GM18861 (cell line): Measurements from ENCODE around the gene ANKLE1.
"Not testable (repeated sequence)": the region's sequence is repeated elsewhere in the genome, so short reads cannot be mapped to it uniquely, and the experiment has no call there.

Experiments
- ATAC-seq: cut with Tn5 transposase; IDR thresholded peaks from one replicate; pipeline ENCODE4 v1.9.1; 2021; ENCODE audit not compliant: unreplicated experiment

Gene ANKLE1

GRCh38 chr19:17246681-17247425, 34.8 kb upstream of the ANKLE1 start:
- ATAC-seq = no peak

GRCh38 chr19:17248011-17248776, 33.5 kb upstream of the ANKLE1 start:
- ATAC-seq = no peak

DNA sequence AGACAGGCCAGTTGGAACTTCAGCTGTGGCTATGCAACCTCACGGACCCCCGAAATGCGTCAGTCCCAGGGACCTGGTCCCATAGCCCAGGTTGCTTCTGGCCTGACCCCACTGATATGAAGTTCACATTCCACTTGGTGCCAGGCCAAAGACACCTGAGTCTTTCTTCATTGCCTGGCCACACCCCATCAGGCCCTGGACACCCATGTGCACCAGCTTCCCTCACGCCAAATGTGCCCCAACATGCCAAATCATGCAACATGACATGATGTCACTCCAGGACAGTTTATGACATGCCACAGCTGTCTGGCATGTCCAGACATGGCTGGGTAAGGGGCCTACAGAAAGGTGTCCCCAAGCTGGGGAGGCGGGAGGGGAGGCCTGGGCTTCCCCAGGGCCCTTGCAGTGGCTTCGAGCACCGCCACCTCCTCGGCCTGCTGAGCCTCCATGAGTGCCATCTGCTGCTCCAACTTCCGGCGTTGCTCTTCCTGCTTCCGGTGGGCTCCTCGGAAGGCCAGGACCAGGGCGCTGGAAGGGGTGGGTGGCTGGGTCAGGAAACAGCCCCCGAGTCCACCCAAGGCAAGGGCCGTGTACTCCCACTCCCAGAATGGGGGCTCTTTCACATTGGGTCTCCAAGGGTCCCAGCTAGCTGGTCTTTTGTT, 31.7 kb upstream of the ANKLE1 start:
- ATAC-seq = no peak

DNA sequence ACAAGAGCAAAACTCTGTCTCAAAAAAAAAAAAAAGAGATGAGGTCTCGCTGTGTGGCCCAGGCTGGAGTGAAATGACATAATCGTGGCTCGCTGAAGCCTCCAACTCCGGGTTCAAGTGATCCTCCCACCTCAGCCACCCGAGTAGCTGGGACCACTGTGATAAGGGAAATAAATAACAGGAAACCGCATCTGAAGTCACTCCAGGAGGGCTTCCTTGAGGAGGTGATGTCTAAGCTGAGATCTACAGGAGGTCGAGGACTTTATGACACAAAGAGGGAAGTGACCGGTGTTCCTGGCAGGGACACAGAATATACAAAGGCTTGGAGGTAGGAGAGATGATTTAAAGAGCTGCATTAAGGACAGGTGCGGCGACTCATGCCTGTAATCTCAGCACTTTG, 27.1 kb upstream of the ANKLE1 start:
- no peak for ATAC-seq

DNA sequence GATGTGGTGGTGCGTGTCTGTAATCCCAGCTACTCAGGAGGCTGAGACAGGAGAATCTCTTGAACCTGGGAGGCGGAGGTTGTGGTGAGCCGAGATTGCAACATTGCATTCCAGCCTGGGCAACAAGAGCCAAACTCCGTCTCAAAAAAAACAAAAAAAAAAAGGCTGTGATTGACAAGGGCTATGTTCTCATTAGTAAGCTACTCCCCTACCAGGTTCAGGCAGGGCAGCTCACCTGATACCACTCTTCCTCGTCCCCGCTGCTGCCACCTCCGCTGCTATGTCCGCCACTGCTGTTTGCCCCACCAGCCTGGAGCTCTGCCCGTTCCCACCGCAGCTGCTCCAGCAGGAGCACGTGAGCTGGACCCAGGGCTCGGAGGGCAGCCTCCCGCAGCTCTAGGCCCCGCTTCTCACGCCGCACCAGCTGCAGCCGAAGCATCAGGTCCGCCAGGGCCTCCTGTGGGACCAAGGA, 26.5 kb upstream of the ANKLE1 start:
- no peak for ATAC-seq

DNA sequence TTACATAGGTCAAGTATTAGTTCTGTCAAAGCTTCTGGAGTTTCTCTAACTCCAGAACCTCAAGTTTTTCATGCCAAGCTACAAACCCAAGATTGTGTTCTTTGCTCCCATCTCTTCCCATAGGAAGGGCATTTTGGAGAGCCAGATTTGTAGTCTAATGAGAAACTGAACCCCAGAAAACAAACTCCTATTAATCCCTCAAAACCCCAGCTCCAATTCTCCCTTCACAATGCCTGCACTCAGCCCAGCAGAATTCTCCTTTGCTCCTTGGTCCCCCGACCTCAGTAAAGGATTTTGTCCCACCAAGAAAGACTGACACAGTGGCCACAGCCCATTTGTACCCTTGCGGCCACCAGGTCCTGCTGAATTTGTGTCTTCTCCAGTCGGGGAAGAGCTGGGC, 25.6 kb upstream of the ANKLE1 start:
- no peak for ATAC-seq

DNA sequence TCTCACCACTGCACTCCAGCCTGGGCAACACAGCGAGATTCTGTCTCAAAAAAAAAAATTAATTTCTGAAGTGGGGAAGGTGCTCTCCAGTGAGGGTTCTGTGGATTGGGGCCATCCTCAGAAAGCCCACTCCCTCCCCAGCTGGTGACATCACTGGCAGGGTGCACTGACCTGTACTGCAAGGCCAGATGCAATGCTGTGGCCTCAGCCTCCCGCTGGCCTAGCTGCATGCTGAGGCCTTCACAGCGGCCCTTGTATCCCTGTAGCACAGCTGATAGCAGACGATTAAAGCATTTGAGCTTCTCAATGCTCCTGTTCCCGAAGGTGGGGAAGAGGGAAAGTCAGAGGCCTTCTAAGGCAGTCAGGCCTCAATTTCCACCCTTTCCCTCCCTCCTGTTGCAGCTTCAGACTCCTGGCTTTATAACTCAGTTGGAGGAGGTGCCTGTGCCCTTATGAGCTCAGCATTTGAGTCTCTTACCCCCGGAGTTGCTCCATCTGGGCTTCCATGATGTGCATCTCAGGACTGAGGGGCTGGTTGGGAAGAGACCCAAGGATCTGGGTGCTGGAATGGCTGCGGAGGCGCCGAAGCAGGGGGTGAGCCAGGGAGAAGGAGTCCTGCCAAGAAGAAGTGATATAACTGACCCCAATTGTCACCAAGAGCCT, 22.5 kb upstream of the ANKLE1 start:
- no peak for ATAC-seq

DNA sequence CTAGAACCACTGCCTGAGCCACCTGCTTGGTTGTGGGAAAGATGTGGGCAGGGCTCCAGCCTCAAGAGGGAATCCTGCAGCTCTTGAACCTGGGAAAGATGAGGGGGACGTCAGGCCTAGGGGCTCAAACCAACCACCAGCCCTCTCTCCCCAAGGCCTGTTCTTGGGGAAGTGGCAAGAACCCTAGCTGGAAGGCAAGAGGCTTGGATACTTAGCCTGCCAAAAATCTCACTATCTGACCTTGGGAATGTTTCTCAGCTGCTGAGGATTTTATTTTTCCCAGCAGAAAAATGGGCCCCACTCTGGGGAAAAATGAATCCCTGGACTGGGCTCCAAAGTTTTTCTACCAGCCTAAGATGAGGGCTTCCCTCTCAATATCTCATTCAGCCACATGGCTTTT, 21.8 kb upstream of the ANKLE1 start:
- no peak for ATAC-seq

DNA sequence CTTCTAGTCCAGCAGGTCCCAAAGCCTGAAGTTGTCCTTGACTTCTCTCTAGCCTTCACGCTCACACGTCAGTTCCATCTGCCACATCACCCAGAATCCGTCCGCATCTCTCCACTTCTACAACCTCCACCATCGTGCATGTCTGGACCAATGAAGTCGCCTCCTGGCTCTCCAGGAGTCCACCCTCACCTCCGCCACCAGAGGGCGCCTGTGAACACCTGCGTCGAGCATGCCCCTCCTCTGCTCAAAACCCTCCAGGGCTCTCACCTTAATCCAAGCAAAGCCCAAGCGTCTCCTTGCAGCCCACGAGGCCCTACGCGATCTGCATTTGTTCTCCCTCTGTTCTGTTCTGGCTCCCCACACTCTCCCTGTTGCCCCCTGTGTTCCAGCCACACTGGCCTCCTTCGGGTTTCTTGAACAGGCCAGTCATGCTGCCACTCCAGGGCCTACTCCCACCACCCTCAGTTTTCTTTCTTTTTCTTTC, 20.8 kb upstream of the ANKLE1 start:
- peak; percentile 65 for ATAC-seq

- ATAC-seq = no peak
Measured at GRCh38 chr19:17262557-17262956, 19.1 kb upstream of the ANKLE1 start.

GRCh38 chr19:17263712-17264640, 17.7 kb upstream of the ANKLE1 start:
- ATAC-seq = no peak

- no peak for ATAC-seq
Measured at GRCh38 chr19:17264641-17264979, 17.1 kb upstream of the ANKLE1 start, which contains the start of gene USHBP1. Gene USHBP1 (minus strand): TSS chr19:17264745. CDS start chr19:17264299, 446 bp downstream.

GRCh38 chr19:17266026-17266425, 15.7 kb upstream of the ANKLE1 start:
- no peak for ATAC-seq

GRCh38 chr19:17266589-17266974, 15.1 kb upstream of the ANKLE1 start:
- ATAC-seq = no peak

DNA sequence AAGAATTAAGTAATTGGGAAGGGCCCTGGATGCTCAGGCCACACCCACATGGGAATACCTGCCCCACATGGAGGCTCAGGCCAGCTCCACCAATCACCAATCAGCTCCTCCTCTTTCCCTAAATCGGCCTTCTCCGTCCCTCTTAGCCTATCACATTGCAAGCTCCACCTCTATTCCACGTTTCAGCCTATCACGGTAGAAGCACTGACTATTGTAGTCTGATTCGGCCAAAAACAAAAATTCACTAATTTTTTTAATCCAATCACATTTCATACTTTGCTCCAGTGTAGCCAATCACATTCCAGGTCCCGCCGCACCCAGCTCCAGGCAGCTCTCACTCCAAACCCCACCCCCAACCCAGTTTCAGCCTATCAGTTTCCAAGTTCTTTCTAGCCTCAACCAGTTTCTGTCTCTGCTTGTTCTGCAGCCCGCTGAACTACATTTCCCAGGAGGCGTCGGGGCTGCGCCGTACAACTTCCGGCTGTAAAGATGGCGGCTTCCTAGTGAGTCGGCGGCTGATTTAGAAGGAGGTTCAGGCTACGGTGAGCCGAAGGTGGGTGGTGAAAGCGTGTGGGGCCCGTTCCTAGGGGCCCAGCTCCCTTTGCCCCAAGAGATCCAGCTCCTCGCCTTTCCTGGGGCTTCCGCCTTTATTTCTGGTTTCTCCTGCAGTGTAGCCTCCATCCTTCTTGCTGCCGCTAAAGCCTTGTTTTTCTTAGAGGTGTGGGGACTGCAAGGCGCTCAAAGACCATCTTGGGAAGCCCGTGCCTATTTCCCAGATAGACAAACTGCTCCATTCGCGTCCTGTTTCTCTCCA, 14.5 kb upstream of the ANKLE1 start, which contains the start of gene BABAM1:
BABAM1 (plus strand) TSS at position 469 of the 814 bp plus-strand sequence. CDS start 1,364 bp downstream, outside the sequence.
- peak; percentile 87 for ATAC-seq

- ATAC-seq = no peak
Measured at GRCh38 chr19:17268754-17269153, 12.9 kb upstream of the ANKLE1 start.

DNA sequence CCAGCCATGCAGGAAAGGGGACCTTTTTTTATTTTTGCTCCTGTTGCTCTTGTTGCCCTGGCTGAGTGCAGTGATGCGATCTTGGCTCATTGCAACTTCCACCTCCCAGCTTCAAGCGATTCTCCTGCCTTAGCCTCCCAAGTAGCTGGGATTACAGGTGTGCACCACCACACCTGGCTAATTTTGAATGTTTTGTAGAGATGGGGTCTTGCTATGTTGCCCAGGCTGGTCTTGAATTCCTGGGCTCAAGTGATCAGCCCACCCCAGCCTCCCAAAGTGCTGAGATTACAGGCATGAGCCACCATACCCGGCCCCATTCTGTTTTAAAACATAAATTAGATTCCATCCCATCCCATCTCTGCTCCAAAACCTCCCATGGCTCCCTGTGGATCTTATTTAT, 6.8 kb upstream of the ANKLE1 start:
- ATAC-seq = not testable (repeated sequence)

GRCh38 chr19:17275441-17276175, 6.1 kb upstream of the ANKLE1 start:
- ATAC-seq = no peak
